HG02642 (cell line): ENCODE results near the gene RBP4.
"Not testable (repeated sequence)": the region's sequence is repeated elsewhere in the genome, so short reads cannot be mapped to it uniquely, and the experiment has no call there.

Experiments
- ATAC-seq: cut with Tn5 transposase; IDR thresholded peaks from one replicate; pipeline ENCODE4 v1.9.1; 2021; ENCODE audit warnings: mild to moderate bottlenecking; ENCODE audit not compliant: unreplicated experiment, poor library complexity

The RBP4 gene

DNA sequence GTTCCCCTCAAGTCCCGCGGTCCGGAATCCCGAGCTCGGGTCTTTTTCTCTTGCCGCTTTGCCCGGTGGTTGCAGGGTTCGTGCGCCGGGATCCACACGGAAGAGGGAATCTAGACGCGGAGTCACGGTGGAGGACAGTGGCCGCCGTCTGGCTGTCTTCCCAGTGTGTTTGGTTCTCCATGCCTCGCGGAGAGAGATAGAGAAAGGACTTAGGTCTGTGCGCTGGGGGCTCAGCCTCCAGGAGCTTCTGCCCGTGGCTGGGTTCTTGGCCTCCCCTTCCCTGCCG is 33.0 kb downstream of the RBP4 start:
- ATAC-seq, result no peak

DNA sequence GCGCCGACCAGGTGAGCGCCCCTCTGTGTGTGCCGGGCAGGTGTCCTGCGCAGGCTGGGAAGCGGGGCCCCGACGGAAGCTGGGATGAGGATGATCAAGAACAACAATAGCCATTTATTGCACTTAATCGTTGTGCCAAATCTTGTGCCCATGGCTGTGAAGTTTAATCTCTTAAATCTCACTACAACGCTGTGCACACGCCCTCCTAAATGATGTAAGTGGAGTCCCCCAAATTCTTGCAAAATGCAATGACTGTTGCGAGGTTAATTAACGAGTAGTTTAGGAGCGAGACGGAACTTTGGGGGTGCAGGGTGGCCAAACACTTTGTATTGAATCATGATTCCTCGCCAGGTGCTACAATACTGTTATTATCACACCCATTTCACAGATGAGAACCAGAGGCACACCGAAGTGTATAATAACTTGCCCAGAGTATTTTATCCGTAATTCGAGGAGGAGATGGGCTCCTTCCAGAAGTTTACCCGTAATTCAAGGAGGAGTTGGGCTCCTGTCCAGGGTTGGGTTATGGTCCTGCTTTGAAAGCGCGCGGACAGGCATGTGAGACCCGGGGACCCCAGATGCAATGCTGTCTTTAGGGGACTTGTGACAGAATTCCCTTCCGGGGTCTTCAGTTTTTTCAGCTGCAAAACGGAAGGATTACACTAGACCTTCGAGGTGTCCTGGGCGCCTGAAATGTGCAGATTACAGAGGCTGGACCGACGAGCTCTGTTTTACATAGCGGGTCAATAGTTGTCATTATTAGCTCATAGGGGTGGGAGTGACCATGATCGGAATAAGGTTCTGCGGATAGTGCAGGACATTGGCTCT is 33.5 kb downstream of the RBP4 start:
- no peak for ATAC-seq

DNA sequence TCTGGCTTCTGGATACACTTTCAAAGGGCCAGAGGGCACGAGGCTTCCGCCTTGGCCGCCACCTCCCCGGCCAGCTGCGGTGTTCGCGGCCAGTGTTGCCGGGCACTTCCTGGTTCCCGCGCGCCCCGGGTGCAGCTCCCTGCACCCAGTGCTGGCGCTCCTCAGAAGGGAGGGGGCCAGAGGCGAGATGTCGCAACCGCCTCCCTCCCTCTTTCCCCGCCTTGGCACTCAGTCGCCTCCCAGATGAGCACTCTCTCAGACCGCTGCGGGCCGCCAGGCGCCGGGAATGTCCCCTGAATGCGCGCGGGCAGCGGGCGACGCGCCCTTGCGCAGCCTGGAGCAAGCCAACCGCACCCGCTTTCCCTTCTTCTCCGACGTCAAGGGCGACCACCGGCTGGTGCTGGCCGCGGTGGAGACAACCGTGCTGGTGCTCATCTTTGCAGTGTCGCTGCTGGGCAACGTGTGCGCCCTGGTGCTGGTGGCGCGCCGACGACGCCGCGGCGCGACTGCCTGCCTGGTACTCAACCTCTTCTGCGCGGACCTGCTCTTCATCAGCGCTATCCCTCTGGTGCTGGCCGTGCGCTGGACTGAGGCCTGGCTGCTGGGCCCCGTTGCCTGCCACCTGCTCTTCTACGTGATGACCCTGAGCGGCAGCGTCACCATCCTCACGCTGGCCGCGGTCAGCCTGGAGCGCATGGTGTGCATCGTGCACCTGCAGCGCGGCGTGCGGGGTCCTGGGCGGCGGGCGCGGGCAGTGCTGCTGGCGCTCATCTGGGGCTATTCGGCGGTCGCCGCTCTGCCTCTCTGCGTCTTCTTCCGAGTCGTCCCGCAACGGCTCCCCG is 34.4 kb downstream of the RBP4 start, which contains the start of gene FFAR4:
FFAR4 (plus strand) TSS at position 231 of the 842 bp plus-strand sequence; CDS start at position 287, 56 bp downstream.
- ATAC-seq, result no peak

DNA sequence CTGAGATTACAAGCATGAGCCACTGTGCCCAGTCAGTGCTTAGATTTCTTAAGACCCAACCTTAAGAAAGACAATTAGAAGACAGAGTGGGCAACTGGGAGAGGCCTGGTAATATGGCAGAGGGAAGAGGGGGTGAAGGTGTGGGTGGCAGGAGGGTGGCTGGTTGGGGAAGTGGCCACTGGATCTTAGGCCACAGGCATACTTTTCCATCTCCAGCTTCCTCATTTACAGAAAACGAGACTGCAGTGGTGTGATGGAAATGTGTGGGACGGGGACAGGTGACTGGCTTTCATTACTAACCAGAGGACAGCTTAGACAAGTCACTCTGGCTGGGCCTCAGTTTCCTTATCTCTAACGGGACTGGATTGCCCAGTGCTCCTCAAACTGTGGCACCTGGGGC is 35.6 kb downstream of the RBP4 start:
- no peak for ATAC-seq

DNA sequence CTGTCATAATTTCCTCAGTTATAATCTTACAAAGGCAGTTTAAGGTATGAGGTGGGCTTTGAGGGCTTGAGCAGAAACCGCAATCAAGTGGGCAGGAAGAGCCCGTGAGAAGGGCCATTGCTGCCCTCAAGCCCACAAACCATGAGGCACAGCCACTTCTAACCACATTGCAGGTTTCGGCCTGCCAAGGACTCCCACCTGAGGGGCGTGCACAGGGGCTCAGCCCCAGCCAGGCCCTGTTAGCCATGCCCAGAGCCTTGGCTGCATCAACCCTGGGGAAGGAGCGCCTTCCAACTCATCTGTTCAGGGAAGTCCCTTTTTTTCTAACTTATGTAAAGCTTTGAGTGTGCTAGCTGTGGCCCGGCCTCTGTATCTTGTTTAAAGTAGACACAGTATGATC is 40.5 kb downstream of the RBP4 start:
- no peak for ATAC-seq

DNA sequence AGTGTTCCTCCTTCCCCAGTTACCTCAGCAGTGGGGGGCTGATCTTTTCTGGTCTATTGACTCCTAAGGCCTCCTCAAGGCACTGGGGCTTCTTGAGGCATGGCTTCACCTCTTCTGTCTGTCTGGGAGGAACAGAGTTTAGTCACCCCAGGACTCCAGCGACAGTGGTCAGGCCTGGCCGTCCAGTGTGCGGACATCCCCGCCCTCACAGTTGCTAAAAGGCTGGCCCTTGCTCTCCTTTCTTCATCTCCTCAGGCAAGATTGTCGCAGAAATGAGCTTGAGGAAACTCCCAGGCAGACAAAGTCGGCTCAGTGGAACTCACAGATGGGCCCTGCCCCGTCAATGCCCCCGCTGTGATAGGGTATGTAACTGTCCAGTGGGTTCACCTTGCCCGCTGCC is 41.5 kb downstream of the RBP4 start:
- ATAC-seq, result no peak

DNA sequence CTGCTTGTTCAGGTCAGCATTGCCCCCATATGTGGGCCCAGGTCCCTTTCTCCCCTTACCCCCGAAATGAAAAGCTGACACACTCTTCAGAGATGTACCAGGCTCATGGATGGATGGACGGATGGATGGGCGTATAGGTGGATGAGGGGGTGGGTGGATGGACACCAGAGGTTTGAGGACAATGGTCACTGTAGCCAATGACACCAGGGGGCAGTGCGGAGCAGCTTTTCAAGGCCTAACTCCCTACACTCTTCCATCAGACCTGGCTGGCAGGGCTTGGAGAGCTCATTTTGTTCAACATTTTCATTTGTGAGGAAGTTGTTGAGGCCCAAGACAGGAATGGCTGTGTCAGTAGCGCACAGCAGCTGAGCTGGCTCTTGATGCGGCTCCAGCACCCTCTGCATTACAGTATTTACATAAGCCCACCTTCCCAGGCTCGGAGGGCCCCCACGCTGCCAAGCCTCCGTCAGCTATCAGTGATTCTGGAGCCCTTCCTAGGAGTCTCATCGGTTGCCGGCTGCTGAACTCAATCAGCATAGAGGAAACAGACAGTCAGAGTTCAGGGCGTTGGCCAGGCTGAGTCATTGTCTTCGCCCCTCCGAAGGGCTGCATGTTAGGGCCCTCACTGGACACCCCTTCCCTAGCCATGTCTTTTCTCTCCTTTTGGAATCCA is 46.1 kb downstream of the RBP4 start:
- ATAC-seq, result peak; percentile 56

DNA sequence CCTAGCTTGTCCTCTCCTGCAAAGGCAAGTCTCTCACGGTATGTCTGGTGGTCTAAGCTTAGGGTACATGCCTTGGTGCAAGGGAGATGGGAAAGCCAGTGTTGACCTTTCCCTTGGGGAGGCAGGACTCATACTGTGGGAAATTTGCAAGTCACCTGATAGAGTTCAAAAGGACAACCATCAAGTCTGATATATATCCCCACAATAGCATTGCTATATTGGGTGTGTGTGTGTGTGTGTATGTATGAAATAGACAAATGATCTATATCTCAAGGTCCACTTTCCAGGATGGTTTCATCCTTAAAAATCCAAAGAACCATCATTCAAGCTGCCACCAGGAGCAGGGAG is 46.7 kb downstream of the RBP4 start:
- ATAC-seq, result no peak

DNA sequence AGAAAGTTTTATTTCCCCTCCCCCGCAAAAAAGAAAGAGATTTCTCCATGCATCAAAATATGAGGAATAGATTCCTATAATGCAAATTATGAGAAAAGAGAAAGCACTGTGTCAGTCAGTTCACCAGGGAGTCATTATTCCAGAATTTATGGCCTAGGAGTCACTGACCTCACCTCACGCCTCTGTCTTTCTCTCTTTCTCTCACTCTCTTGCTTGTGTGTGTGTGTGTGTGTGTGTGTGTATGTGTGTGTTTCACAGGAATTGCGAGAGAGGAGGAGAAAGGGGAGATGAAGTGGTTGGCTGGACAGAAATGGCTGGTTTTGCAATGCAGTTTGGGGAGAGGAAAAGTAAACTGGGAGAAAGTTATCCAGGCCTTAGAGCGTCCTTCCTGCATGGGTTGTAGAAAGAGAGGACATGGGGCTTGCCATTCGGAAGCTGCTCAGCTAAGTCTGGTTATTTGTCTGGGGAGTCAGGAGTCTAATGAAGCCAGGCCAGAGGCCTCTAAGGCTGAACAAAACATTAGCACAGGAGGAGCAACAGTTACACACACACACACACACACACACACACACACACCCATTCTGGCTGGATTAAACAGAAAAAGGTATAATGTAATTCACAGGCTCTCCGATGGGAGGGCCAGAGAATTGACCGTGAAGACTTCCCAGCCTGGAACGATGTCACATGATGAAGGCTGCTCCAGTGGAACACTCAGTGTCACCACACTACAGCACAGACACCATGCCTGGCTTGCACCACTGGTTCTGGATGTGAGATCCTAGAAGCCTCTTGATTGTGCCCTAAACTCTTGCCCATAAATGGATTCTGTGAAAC is 47.3 kb downstream of the RBP4 start:
- ATAC-seq, result no peak

DNA sequence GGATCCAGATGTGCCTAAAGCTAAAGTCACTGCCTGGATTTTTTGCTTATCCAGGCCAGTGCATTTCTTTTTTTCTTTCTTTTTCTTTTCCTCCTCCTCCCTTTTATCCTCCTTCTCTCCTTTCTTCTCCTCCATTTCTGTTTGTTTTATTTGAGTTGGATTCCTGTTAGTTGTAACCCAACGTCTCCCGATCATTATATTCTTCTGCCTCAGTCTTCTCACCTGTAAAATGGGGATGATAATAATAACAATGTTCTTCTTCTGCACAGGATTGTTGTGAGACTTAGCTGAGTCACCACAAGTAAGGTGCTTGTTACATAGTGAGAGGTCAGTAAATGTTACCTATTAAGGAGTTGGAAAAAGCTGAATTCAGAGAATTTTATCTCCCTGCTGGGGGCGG is 48.3 kb downstream of the RBP4 start:
- ATAC-seq, result no peak

DNA sequence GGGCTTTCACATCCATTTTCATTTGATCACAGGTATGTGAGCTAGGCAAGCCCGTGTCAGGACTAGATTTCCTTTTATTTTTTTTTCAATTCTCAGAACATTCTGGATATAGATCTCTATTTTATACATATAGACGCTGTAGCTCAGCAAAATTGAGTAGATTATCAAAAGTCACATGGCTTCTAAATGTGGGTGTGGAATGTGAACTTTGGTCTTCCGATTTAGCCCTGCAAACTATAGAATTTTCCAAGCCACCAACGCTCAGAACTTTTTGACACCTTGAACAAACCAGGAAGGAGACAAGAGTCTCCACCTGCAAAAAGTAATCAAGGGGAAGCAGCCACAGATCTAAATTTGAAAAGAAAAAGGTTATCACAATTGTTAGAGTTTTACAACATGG is 50.4 kb downstream of the RBP4 start:
- no peak for ATAC-seq

DNA sequence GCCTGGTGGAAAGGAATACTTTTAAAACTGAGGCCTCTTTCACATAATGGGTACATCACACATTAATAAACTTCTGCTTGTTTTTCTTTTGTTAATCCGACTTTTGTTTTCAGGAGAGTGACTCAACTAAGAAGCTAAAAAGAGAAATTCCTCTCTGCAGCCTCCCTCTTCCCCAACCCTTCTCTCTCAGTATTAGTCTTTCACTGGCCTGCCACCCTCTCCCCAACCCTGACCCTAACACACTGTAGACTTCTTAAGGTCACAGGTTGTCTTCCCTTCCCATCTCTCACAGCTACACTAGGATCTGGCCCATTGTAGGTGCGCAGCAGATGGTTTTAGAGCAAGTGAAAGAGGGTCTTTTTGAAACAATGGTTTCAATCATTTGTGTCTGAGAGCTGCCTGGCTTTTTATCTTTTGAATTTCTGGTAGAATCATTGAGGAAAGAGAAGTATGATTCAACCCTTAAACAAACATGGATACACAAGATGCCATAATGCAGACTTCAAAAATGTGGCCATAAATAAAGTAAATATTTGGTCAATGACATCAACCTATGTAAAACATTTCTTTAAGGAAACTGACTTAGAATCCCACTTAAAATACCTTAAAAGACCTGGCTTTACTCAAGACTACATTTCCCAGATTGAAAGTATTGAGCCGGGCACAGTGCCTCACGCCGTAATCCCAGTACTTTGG is 52.5 kb downstream of the RBP4 start:
- ATAC-seq, result no peak

DNA sequence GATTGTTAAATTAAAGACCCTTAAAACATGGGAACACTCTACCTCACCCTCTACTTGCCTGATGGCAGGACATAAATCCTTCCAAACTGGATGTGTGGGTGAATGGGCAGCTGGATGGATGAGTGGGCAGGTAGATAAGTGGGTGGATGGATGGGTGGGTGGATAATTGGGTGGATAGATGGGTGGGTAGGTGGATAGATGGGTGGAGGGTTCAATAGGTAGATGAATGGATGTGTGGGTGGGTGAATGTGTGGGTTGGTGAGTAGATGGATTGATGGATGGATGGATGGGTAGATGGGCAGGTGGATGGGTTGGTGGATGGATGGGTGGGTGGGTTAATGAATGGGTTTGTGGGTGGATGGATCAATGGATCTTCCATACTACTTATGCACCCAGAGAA is 53.5 kb downstream of the RBP4 start:
- no peak for ATAC-seq

DNA sequence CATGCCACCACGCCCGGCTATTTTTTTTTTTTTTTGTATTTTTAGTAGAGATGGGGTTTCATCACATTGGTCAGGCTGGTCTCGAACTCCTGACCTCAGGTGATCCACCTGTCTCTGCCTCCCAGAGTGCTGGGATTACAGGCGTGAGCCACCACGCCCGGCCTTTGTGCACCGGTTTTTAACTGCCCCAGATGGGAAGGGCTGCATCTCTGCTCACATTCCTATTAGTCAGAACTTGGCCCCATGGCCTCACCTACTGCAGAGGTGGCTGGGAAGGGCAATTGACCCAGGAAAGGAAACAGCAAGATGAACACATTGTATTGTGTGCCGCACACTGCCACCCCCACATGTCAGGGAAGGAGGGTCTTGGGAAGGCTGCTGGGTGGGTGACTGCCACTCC is 54.0 kb downstream of the RBP4 start:
- not testable (repeated sequence) for ATAC-seq

DNA sequence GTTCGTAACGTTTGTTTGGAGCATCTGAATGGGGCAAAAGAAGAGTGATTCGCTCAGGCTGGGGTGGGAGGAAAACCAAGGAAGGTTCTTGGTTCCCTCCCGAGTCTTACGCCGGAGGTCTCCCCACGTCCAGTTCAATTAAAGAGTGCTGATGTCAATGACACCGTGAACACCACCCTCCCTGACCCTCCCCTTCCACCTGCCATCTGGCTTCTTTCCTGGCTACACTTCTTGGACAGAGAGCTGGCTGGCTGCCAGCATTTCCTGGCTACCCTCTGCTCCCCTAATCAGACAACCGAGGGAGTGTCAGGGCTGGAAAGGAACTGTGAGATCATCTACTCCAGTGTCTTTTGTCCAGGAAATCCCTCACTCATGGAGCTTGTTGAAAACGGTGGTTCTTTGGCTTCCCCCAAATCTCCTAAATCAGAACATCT is 58.7 kb downstream of the RBP4 start:
- no peak for ATAC-seq
